Hepatocyte (in vitro differentiated cells): ENCODE results near the gene GSN. TPM values are rescaled to one million over a fixed set of nuclear protein-coding genes. Genes with fewer than 3 reads are reported as not detected.

ENCODE experiments used
- DNase-seq: peaks from one replicate; pipeline ENCODE4 v3.0.0-alpha.2; 2016; ENCODE audit warnings: low spot score
- H2AFZ ChIP-seq: fragments of 200-600 bp; sonication (generic); 2 replicates; pipeline ENCODE4 v1.6.0; 2016; ENCODE audit warnings: antibody characterized with exemption, mild to moderate bottlenecking
- H3K27ac ChIP-seq: fragments of 200-600 bp; sonication (generic); 2 replicates; pipeline ENCODE4 v1.5.1; 2016; ENCODE audit warnings: mild to moderate bottlenecking
- H3K27me3 ChIP-seq: fragments of 200-600 bp; sonication (generic); 2 replicates; pipeline ENCODE4 v1.6.1; 2016
- H3K36me3 ChIP-seq: fragments of 200-600 bp; sonication (generic); replicated peaks from 2 replicates; pipeline ENCODE4 v1.5.1; 2016; ENCODE audit warnings: low read depth; ENCODE audit not compliant: insufficient read depth
- H3K4me1 ChIP-seq: fragments of 200-600 bp; sonication (generic); 2 replicates; pipeline ENCODE4 v1.5.1; 2016; ENCODE audit warnings: mild to moderate bottlenecking, moderate library complexity; ENCODE audit not compliant: insufficient read depth
- H3K4me2 ChIP-seq: fragments of 200-600 bp; sonication (generic); 2 replicates; pipeline ENCODE4 v1.6.0; 2016
- H3K4me3 ChIP-seq: fragments of 200-600 bp; sonication (generic); 2 replicates; pipeline ENCODE4 v1.5.1; 2016; ENCODE audit warnings: mild to moderate bottlenecking
- H3K79me2 ChIP-seq: fragments of 200-600 bp; sonication (generic); 2 replicates; pipeline ENCODE4 v1.6.0; 2017; ENCODE audit warnings: mild to moderate bottlenecking
- H3K9me2 ChIP-seq: fragments of 200-600 bp; sonication (generic); replicated peaks from 2 replicates; pipeline ENCODE4 v1.6.0; 2017; ENCODE audit warnings: mild to moderate bottlenecking; ENCODE audit not compliant: insufficient read depth
- H3K9me3 ChIP-seq: fragments of 200-600 bp; sonication (generic); 2 replicates; pipeline ENCODE4 v1.5.1; 2016; ENCODE audit warnings: low read depth, mild to moderate bottlenecking
- H4K20me1 ChIP-seq: fragments of 200-600 bp; sonication (generic); 2 replicates; pipeline ENCODE4 v1.6.0; 2016; ENCODE audit warnings: mild to moderate bottlenecking; ENCODE audit not compliant: insufficient read depth, poor library complexity, severe bottlenecking
- CTCF ChIP-seq: fragments of 200-600 bp; sonication (generic); IDR thresholded peaks from 2 replicates; pipeline ENCODE4 v1.5.1; 2016; ENCODE audit warnings: antibody characterized with exemption, mild to moderate bottlenecking; ENCODE audit not compliant: poor library complexity
- EZH2 ChIP-seq: fragments of 200-600 bp; sonication (generic); IDR thresholded peaks from 2 replicates; pipeline ENCODE4 v1.6.1; 2016; ENCODE audit warnings: antibody characterized with exemption, mild to moderate bottlenecking, borderline replicate concordance
- EZH2phosphoT487 ChIP-seq: fragments of 200-600 bp; sonication (generic); IDR thresholded peaks from one replicate; pipeline ENCODE4 v1.6.1; 2018; ENCODE audit warnings: antibody characterized with exemption, mild to moderate bottlenecking, low read depth, moderate library complexity; ENCODE audit not compliant: unreplicated experiment, severe bottlenecking
- WGBS: methylation state at CpG from one replicate; pipeline ENCODE4 v1.1.6; 2016; ENCODE audit warnings: low lambda C conversion rate; ENCODE audit errors: missing lambda C conversion rate; 5-methylcytosine and 5-hydroxymethylcytosine counted together
- polyA plus RNA-seq: library from polyadenylated mRNA; unstranded; fragments of >200 nt; fragmentation: Nextera tagmentation; extraction: Ambion mirVana; gene quantifications from 2 replicates; pipeline ENCODE4 v1.2.1, GENCODE V29; 2016
- total RNA-seq: library from RNA; depleted of rRNA; stranded (reverse); fragments of >200 nt; gene quantifications from 2 replicates; pipeline ENCODE4 v1.2.3, GENCODE V29; 2014

GSN gene
- total and polyA plus RNA-seq, 2 experiments from 2014 or later: 396 to 404 TPM

- 71% methylated on average over 3 of the region's 3 CpGs for WGBS
- H3K4me1 ChIP-seq: peaks cover 37% of the 10 kb centered on the region
- TF ChIP-seq EZH2phosphoT487 (no peak), EZH2 (no peak), CTCF (no peak)
- no peak overlapping the region for H3K27ac ChIP-seq
- no peaks in the 10 kb centered on the region for H3K9me2 ChIP-seq
- H3K9me3 ChIP-seq: no peaks in the 10 kb centered on the region
- H3K4me3 ChIP-seq: no peak overlapping the region
- H3K36me3 ChIP-seq: no peaks in the 10 kb centered on the region
- no peaks in the 10 kb centered on the region for H4K20me1 ChIP-seq
- H3K79me2 ChIP-seq: peaks cover 45% of the 10 kb centered on the region
- no peak overlapping the region for H3K4me2 ChIP-seq
- no peak for DNase-seq
- H3K27me3 ChIP-seq: no peaks in the 10 kb centered on the region
- H2AFZ ChIP-seq: no peak overlapping the region
Observed at GRCh38 chr9:121359351-121360294, 91.7 kb downstream of the GSN start.

- H3K4me1 ChIP-seq: peaks cover 42% of the 10 kb centered on the region
- no peaks in the 10 kb centered on the region for H4K20me1 ChIP-seq
- peak overlapping the region; percentile 85 for H3K27ac ChIP-seq
- H3K79me2 ChIP-seq: peaks cover 56% of the 10 kb centered on the region
- H3K27me3 ChIP-seq: no peaks in the 10 kb centered on the region
- TF ChIP-seq CTCF: no peak
- no peak for TF ChIP-seq EZH2phosphoT487
- TF ChIP-seq EZH2: no peak
- no peak overlapping the region for H3K4me3 ChIP-seq
- no peaks in the 10 kb centered on the region for H3K36me3 ChIP-seq
- H3K4me2 ChIP-seq: peak overlapping the region; percentile 48
- H2AFZ ChIP-seq: no peak overlapping the region
- peak; percentile 67 for DNase-seq
- H3K9me2 ChIP-seq: no peaks in the 10 kb centered on the region
- H3K9me3 ChIP-seq: no peaks in the 10 kb centered on the region
Observed at GRCh38 chr9:121360601-121361374, 92.8 kb downstream of the GSN start.

- Histone ChIP-seq H3K27me3 (no peaks in the 10 kb centered on the region), H3K4me1 (peaks cover 56% of the 10 kb centered on the region), H3K79me2 (peaks cover 68% of the 10 kb centered on the region), H2AFZ (no peak overlapping the region), H3K36me3 (no peaks in the 10 kb centered on the region), H4K20me1 (no peaks in the 10 kb centered on the region), H3K9me2 (no peaks in the 10 kb centered on the region), H3K9me3 (no peaks in the 10 kb centered on the region), H3K4me3 (no peak overlapping the region), H3K4me2 (peak overlapping the region; percentile 47), H3K27ac (peak overlapping the region; percentile 85)
- TF ChIP-seq EZH2phosphoT487 (no peak), CTCF (no peak), EZH2 (no peak)
- 3% methylated on average over 2 of the region's 2 CpGs for WGBS
- peak; percentile 73 for DNase-seq
Observed at GRCh38 chr9:121362813-121363621, 95.1 kb downstream of the GSN start.
